ENCODE results near the gene SEC14L1.

The SEC14L1 gene

GRCh38 chr17:77190576-77190975, 49.8 kb downstream of the SEC14L1 start:
- H3K4me3 ChIP-seq (ENCODE audit: low read depth, low read length), result no peak overlapping the region
- H3K9me3 ChIP-seq (ENCODE audit: control insufficient read depth, insufficient read depth, low read length), result no peaks in the 10 kb centered on the region
- H3K9ac ChIP-seq (ENCODE audit: low read depth, low read length), result no peak overlapping the region
- peaks cover 6% of the 10 kb centered on the region for H3K36me3 ChIP-seq (ENCODE audit: control insufficient read depth, insufficient read depth, low read length)
- H3K27me3 ChIP-seq (ENCODE audit: control insufficient read depth, insufficient read depth, low read length), result no peaks in the 10 kb centered on the region
- peaks cover 4% of the 10 kb centered on the region for H3K4me1 ChIP-seq (ENCODE audit: control insufficient read depth, insufficient read depth, low read length)

- Histone ChIP-seq H3K9me3 (ENCODE audit: control insufficient read depth, insufficient read depth, low read length) (no peaks in the 10 kb centered on the region), H3K4me1 (ENCODE audit: control insufficient read depth, insufficient read depth, low read length) (peaks cover 2% of the 10 kb centered on the region), H3K4me3 (ENCODE audit: low read depth, low read length) (no peak overlapping the region), H3K36me3 (ENCODE audit: control insufficient read depth, insufficient read depth, low read length) (peaks cover 8% of the 10 kb centered on the region), H3K9ac (ENCODE audit: low read depth, low read length) (no peak overlapping the region), H3K27me3 (ENCODE audit: control insufficient read depth, insufficient read depth, low read length) (no peaks in the 10 kb centered on the region)
These were observed 50.5 kb downstream of the SEC14L1 start for GRCh38 chr17:77191244-77191643.

- Histone ChIP-seq H3K9me3 (ENCODE audit: control insufficient read depth, insufficient read depth, low read length) (no peaks in the 10 kb centered on the region), H3K4me3 (ENCODE audit: low read depth, low read length) (no peak overlapping the region), H3K27me3 (ENCODE audit: control insufficient read depth, insufficient read depth, low read length) (no peaks in the 10 kb centered on the region), H3K36me3 (ENCODE audit: control insufficient read depth, insufficient read depth, low read length) (peaks cover 18% of the 10 kb centered on the region), H3K4me1 (ENCODE audit: control insufficient read depth, insufficient read depth, low read length) (no peaks in the 10 kb centered on the region), H3K9ac (ENCODE audit: low read depth, low read length) (no peak overlapping the region)
These were observed 52.9 kb downstream of the SEC14L1 start for GRCh38 chr17:77193653-77194052.

GRCh38 chr17:77194179-77194578, 53.4 kb downstream of the SEC14L1 start:
- no peak overlapping the region for H3K4me3 ChIP-seq (ENCODE audit: low read depth, low read length)
- no peaks in the 10 kb centered on the region for H3K4me1 ChIP-seq (ENCODE audit: control insufficient read depth, insufficient read depth, low read length)
- H3K27me3 ChIP-seq (ENCODE audit: control insufficient read depth, insufficient read depth, low read length), result no peaks in the 10 kb centered on the region
- peaks cover 18% of the 10 kb centered on the region for H3K36me3 ChIP-seq (ENCODE audit: control insufficient read depth, insufficient read depth, low read length)
- no peaks in the 10 kb centered on the region for H3K9me3 ChIP-seq (ENCODE audit: control insufficient read depth, insufficient read depth, low read length)
- no peak overlapping the region for H3K9ac ChIP-seq (ENCODE audit: low read depth, low read length)

- no peak overlapping the region for H3K4me3 ChIP-seq (ENCODE audit: low read depth, low read length)
- H3K4me1 ChIP-seq (ENCODE audit: control insufficient read depth, insufficient read depth, low read length), result no peaks in the 10 kb centered on the region
- H3K27me3 ChIP-seq (ENCODE audit: control insufficient read depth, insufficient read depth, low read length), result no peaks in the 10 kb centered on the region
- H3K9ac ChIP-seq (ENCODE audit: low read depth, low read length), result no peak overlapping the region
- H3K9me3 ChIP-seq (ENCODE audit: control insufficient read depth, insufficient read depth, low read length), result no peaks in the 10 kb centered on the region
- H3K36me3 ChIP-seq (ENCODE audit: control insufficient read depth, insufficient read depth, low read length), result peaks cover 24% of the 10 kb centered on the region
These were observed 55.5 kb downstream of the SEC14L1 start for GRCh38 chr17:77196251-77196650.

GRCh38 chr17:77197115-77197514, 56.3 kb downstream of the SEC14L1 start:
- Histone ChIP-seq H3K36me3 (ENCODE audit: control insufficient read depth, insufficient read depth, low read length) (peaks cover 29% of the 10 kb centered on the region), H3K9ac (ENCODE audit: low read depth, low read length) (no peak overlapping the region), H3K4me1 (ENCODE audit: control insufficient read depth, insufficient read depth, low read length) (no peaks in the 10 kb centered on the region), H3K9me3 (ENCODE audit: control insufficient read depth, insufficient read depth, low read length) (no peaks in the 10 kb centered on the region), H3K4me3 (ENCODE audit: low read depth, low read length) (no peak overlapping the region), H3K27me3 (ENCODE audit: control insufficient read depth, insufficient read depth, low read length) (no peaks in the 10 kb centered on the region)

GRCh38 chr17:77200711-77201110, 59.9 kb downstream of the SEC14L1 start:
- no peak overlapping the region for H3K4me3 ChIP-seq (ENCODE audit: low read depth, low read length)
- H3K9me3 ChIP-seq (ENCODE audit: control insufficient read depth, insufficient read depth, low read length), result no peaks in the 10 kb centered on the region
- H3K27me3 ChIP-seq (ENCODE audit: control insufficient read depth, insufficient read depth, low read length), result no peaks in the 10 kb centered on the region
- H3K36me3 ChIP-seq (ENCODE audit: control insufficient read depth, insufficient read depth, low read length), result peaks cover 30% of the 10 kb centered on the region
- no peaks in the 10 kb centered on the region for H3K4me1 ChIP-seq (ENCODE audit: control insufficient read depth, insufficient read depth, low read length)
- H3K9ac ChIP-seq (ENCODE audit: low read depth, low read length), result no peak overlapping the region

GRCh38 chr17:77203436-77203835, 62.7 kb downstream of the SEC14L1 start:
- Histone ChIP-seq H3K36me3 (ENCODE audit: control insufficient read depth, insufficient read depth, low read length) (peaks cover 27% of the 10 kb centered on the region), H3K9ac (ENCODE audit: low read depth, low read length) (no peak overlapping the region), H3K9me3 (ENCODE audit: control insufficient read depth, insufficient read depth, low read length) (no peaks in the 10 kb centered on the region), H3K27me3 (ENCODE audit: control insufficient read depth, insufficient read depth, low read length) (no peaks in the 10 kb centered on the region), H3K4me3 (ENCODE audit: low read depth, low read length) (no peak overlapping the region), H3K4me1 (ENCODE audit: control insufficient read depth, insufficient read depth, low read length) (no peaks in the 10 kb centered on the region)

- Histone ChIP-seq H3K9me3 (ENCODE audit: control insufficient read depth, insufficient read depth, low read length) (no peaks in the 10 kb centered on the region), H3K36me3 (ENCODE audit: control insufficient read depth, insufficient read depth, low read length) (peaks cover 27% of the 10 kb centered on the region), H3K9ac (ENCODE audit: low read depth, low read length) (no peak overlapping the region), H3K27me3 (ENCODE audit: control insufficient read depth, insufficient read depth, low read length) (no peaks in the 10 kb centered on the region), H3K4me3 (ENCODE audit: low read depth, low read length) (no peak overlapping the region), H3K4me1 (ENCODE audit: control insufficient read depth, insufficient read depth, low read length) (no peaks in the 10 kb centered on the region)
These were observed 63.1 kb downstream of the SEC14L1 start for GRCh38 chr17:77203846-77204245.

- Histone ChIP-seq H3K9me3 (ENCODE audit: control insufficient read depth, insufficient read depth, low read length) (no peaks in the 10 kb centered on the region), H3K36me3 (ENCODE audit: control insufficient read depth, insufficient read depth, low read length) (peaks cover 31% of the 10 kb centered on the region), H3K9ac (ENCODE audit: low read depth, low read length) (no peak overlapping the region), H3K27me3 (ENCODE audit: control insufficient read depth, insufficient read depth, low read length) (no peaks in the 10 kb centered on the region), H3K4me1 (ENCODE audit: control insufficient read depth, insufficient read depth, low read length) (no peaks in the 10 kb centered on the region), H3K4me3 (ENCODE audit: low read depth, low read length) (no peak overlapping the region)
These were observed 63.8 kb downstream of the SEC14L1 start for GRCh38 chr17:77204536-77204935.

- Histone ChIP-seq H3K9ac (ENCODE audit: low read depth, low read length) (no peak overlapping the region), H3K4me3 (ENCODE audit: low read depth, low read length) (no peak overlapping the region), H3K36me3 (ENCODE audit: control insufficient read depth, insufficient read depth, low read length) (peaks cover 40% of the 10 kb centered on the region), H3K9me3 (ENCODE audit: control insufficient read depth, insufficient read depth, low read length) (no peaks in the 10 kb centered on the region), H3K4me1 (ENCODE audit: control insufficient read depth, insufficient read depth, low read length) (no peaks in the 10 kb centered on the region), H3K27me3 (ENCODE audit: control insufficient read depth, insufficient read depth, low read length) (no peaks in the 10 kb centered on the region)
These were observed 64.8 kb downstream of the SEC14L1 start for GRCh38 chr17:77205396-77206125.

- Histone ChIP-seq H3K4me3 (ENCODE audit: low read depth, low read length) (no peak overlapping the region), H3K9me3 (ENCODE audit: control insufficient read depth, insufficient read depth, low read length) (no peaks in the 10 kb centered on the region), H3K36me3 (ENCODE audit: control insufficient read depth, insufficient read depth, low read length) (peaks cover 41% of the 10 kb centered on the region), H3K9ac (ENCODE audit: low read depth, low read length) (no peak overlapping the region), H3K27me3 (ENCODE audit: control insufficient read depth, insufficient read depth, low read length) (no peaks in the 10 kb centered on the region), H3K4me1 (ENCODE audit: control insufficient read depth, insufficient read depth, low read length) (no peaks in the 10 kb centered on the region)
These were observed 65.6 kb downstream of the SEC14L1 start for GRCh38 chr17:77206158-77206956.
